MV-4-11 (cell line): ENCODE data around the gene UCHL5.

Experiments
- DNase-seq: peaks from one replicate; lab custom pipeline; 2025; lab: John Stamatoyannopoulos, UW

The UCHL5 gene

GRCh38 chr1:193059282-193060114 is at the start of gene UCHL5, which contains the start of gene RO60:
Gene UCHL5, minus strand, starts transcription at chr1:193059360. Its CDS starts 100 bp downstream, at chr1:193059260.
Gene RO60, plus strand, starts transcription at chr1:193059612. Its CDS starts 9,443 bp downstream, at chr1:193069055.
- peak; percentile 98 for DNase-seq

- DNase-seq = no peak
These were observed 49.3 kb upstream of the UCHL5 start for GRCh38 chr1:193108471-193108870.

- no peak for DNase-seq
These were observed 46.6 kb upstream of the UCHL5 start for GRCh38 chr1:193105821-193106177.

- DNase-seq = peak; percentile 72
These were observed 46.0 kb upstream of the UCHL5 start, which contains the start of gene GLRX2 for GRCh38 chr1:193104907-193105820. Gene GLRX2, minus strand, starts transcription at chr1:193105414. Its CDS starts 32 bp downstream, at chr1:193105382.

- peak; percentile 29 for DNase-seq
These were observed 45.3 kb upstream of the UCHL5 start for GRCh38 chr1:193104502-193104906.

GRCh38 chr1:193103759-193104501 is 44.8 kb upstream of the UCHL5 start:
- peak; percentile 21 for DNase-seq

- peak; percentile 33 for DNase-seq
These were observed 43.5 kb upstream of the UCHL5 start for GRCh38 chr1:193102662-193103061.

GRCh38 chr1:193094112-193094511 is 35.0 kb upstream of the UCHL5 start:
- no peak for DNase-seq

- no peak for DNase-seq
These were observed 31.7 kb upstream of the UCHL5 start for GRCh38 chr1:193090865-193091264.

GRCh38 chr1:193087893-193088292 is 28.7 kb upstream of the UCHL5 start:
- no peak for DNase-seq

GRCh38 chr1:193086342-193086741 is 27.2 kb upstream of the UCHL5 start:
- no peak for DNase-seq

GRCh38 chr1:193085263-193085662 is 26.1 kb upstream of the UCHL5 start:
- no peak for DNase-seq

GRCh38 chr1:193083365-193084088 is 24.4 kb upstream of the UCHL5 start:
- DNase-seq = no peak

GRCh38 chr1:193079187-193079586 is 20.0 kb upstream of the UCHL5 start:
- DNase-seq = no peak

- no peak for DNase-seq
These were observed 18.8 kb upstream of the UCHL5 start for GRCh38 chr1:193077991-193078390.

- DNase-seq = peak; percentile 15
These were observed 11.8 kb upstream of the UCHL5 start for GRCh38 chr1:193070942-193071341.

GRCh38 chr1:193070386-193070753 is 11.2 kb upstream of the UCHL5 start:
- peak; percentile 66 for DNase-seq

- peak; percentile 61 for DNase-seq
These were observed 10.7 kb upstream of the UCHL5 start for GRCh38 chr1:193069748-193070385.

- DNase-seq = no peak
These were observed 8.9 kb upstream of the UCHL5 start for GRCh38 chr1:193068013-193068412.

GRCh38 chr1:193066606-193067005 is 7.4 kb upstream of the UCHL5 start:
- DNase-seq = peak; percentile 17

- DNase-seq = no peak
These were observed 6.8 kb upstream of the UCHL5 start for GRCh38 chr1:193065954-193066353.
